Omental fat pad (tissue), 4 donors: ENCODE data around the gene TMEM79. TPM values are rescaled to one million over a fixed set of nuclear protein-coding genes. Genes with fewer than 3 reads are reported as not detected.

Source experiments
- ATAC-seq: fragments of 150-250 bp; one replicate; pipeline ENCODE4 v1.9.1; 2016; ENCODE audit warnings: mild to moderate bottlenecking, moderate library complexity; ENCODE audit not compliant: low FRiP score
- DNase-seq: peaks from one replicate; pipeline ENCODE4 v3.0.0-alpha.2; 2019; ENCODE audit warnings: low spot score
- total RNA-seq, 4 donors: library from RNA; depleted of rRNA; stranded (reverse); fragments of >200 nt; gene quantifications; one replicate each; pipeline ENCODE4 v1.1.0, GENCODE V29; 2016
- TF ChIP-seq, protein P1 (sequence below), 3 donors: fragments of 450-650 bp; IDR thresholded peaks; one replicate each; pipeline ENCODE4 v1.5.1; 2016 to 2017; ENCODE audit warnings: antibody characterized with exemption in 3 of 3, mild to moderate bottlenecking in 3 of 3, moderate library complexity in 2 of 3

The TMEM79 gene
- total RNA-seq, 4 donors from 2014 or later: 1.3 to 4.3 (median 1.4) TPM

GRCh38 chr1:156249593-156249992 lies 34.5 kb upstream of the TMEM79 start:
- TF ChIP-seq, protein P1, sequence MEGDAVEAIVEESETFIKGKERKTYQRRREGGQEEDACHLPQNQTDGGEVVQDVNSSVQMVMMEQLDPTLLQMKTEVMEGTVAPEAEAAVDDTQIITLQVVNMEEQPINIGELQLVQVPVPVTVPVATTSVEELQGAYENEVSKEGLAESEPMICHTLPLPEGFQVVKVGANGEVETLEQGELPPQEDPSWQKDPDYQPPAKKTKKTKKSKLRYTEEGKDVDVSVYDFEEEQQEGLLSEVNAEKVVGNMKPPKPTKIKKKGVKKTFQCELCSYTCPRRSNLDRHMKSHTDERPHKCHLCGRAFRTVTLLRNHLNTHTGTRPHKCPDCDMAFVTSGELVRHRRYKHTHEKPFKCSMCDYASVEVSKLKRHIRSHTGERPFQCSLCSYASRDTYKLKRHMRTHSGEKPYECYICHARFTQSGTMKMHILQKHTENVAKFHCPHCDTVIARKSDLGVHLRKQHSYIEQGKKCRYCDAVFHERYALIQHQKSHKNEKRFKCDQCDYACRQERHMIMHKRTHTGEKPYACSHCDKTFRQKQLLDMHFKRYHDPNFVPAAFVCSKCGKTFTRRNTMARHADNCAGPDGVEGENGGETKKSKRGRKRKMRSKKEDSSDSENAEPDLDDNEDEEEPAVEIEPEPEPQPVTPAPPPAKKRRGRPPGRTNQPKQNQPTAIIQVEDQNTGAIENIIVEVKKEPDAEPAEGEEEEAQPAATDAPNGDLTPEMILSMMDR (IDR thresholded peaks at IDR 0.05): no peak
- DNase-seq: no peak
- no peak for ATAC-seq

GRCh38 chr1:156251527-156251926 lies 32.6 kb upstream of the TMEM79 start:
- no peak for ATAC-seq
- no peak for DNase-seq
- TF ChIP-seq, protein P1 (IDR thresholded peaks at IDR 0.05): no peak

DNA sequence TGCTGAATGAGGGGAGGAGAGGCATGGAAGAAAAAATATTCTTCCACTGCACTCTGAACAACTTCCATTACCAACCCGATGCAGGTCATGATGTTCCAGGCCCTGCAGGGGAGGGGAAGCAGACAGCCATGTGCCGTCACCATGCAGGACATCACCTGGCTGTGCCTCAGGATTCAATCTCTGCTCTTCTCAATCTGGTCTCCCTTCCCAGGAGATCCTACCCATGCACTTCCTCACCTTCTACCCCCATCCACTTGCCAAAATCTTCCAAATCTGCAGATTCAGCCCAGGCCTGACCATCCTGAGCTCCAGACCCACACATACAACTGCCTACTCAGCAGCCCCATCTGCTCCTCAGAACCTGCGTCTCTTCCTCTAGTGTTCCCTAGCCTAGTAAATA lies 30.5 kb upstream of the TMEM79 start:
- DNase-seq: no peak
- TF ChIP-seq, protein P1 (IDR thresholded peaks at IDR 0.05): no peak
- no peak for ATAC-seq

GRCh38 chr1:156257711-156258110 lies 26.4 kb upstream of the TMEM79 start:
- DNase-seq: no peak
- TF ChIP-seq, protein P1 (IDR thresholded peaks at IDR 0.05): no peak
- ATAC-seq: no peak

DNA sequence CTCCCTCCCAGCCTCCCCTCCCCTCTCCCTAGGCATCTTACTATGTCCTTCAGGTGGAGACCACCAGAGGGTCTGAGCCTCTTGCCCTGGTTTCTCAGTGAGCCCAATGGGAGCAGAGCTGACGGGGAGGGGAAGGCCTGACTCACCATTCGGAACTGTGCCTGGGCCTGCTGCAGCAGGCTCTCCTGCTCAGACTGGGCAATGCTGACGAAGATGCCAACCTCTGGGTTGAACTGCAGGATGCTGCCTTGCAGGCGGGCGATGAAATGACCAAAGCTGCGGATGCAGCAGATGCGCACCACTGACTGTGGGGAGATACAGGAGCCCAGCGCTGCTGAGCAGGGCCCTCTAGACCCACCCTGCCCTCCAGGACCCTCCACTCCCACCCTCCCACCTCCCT lies 25.3 kb upstream of the TMEM79 start:
- TF ChIP-seq, protein P1 (IDR thresholded peaks at IDR 0.05): no peak
- DNase-seq (no peak), ATAC-seq (no peak)

GRCh38 chr1:156259805-156260204 lies 24.3 kb upstream of the TMEM79 start:
- DNase-seq (no peak), ATAC-seq (no peak)
- TF ChIP-seq, protein P1 (IDR thresholded peaks at IDR 0.05): no peak

- DNase-seq: no peak
- TF ChIP-seq, protein P1 (IDR thresholded peaks at IDR 0.05): no peak
- ATAC-seq: no peak
Measured at GRCh38 chr1:156260896-156261295, 23.2 kb upstream of the TMEM79 start.
